ENCODE measurements around the gene CCNI. TPM values are rescaled to one million over a fixed set of nuclear protein-coding genes. Genes with fewer than 3 reads are reported as not detected.
"Not testable (repeated sequence)": the region's sequence is repeated elsewhere in the genome, so short reads cannot be mapped to it uniquely, and the experiment has no call there.

CCNI gene
- total and polyA plus RNA-seq, 4 donors = 36.2 to 87.5 (median 62.3) TPM

DNA sequence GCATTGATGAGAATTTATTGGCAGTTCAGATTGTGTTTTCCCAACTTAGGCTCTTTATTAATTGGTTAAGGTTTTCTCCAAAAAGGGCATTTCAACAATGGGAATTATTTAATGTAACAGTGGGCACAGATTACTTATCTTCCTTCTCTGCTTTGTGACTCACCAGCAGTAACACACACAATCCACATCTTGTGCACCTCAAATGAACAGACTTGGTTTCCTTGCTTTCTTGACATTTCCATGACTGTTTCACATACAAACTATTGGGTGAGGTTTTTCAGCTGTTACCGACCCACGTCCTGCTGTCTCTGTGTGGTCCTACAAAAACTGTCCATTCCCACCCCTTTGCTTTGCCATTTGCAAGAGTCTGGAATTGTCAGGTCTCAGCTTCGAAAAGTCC lies 38.1 kb downstream of the CCNI start:
- 97% methylated on average over 3 of the region's 3 CpGs for WGBS
- H3K4me3 ChIP-seq (ENCODE audit: low read depth in 1 of 3, low read length in 3 of 3) = no peak overlapping the region

DNA sequence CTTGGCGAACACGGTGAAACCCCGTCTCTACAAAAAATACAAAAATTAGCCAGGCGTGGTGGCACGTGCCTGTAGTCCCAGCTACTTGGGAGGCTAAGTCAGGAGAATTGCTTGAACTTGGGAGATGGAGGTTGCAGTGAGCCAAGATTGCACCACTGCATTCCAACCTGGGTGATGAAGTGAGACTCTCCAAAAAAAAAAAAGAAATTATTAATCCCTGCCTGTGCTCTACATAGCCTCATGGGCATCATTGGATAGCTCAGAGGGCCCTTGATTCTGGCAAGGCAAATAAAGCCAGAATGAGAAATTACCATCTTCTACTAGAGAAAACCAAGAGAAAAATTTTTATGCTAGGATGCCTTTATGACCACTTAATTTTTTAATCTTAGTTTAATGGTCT lies 38.6 kb downstream of the CCNI start:
- H3K4me1 ChIP-seq (ENCODE audit: control insufficient read depth in 4 of 4, insufficient read depth in 4 of 4, low read length in 3 of 4); H3K36me3 ChIP-seq (ENCODE audit: control insufficient read depth in 4 of 4, insufficient read depth in 3 of 4, low read depth in 1 of 4, low read length in 3 of 4); DNase-seq (ENCODE audit: low spot score); H3K27me3 ChIP-seq (ENCODE audit: control insufficient read depth in 4 of 4, insufficient read depth in 4 of 4, low read length in 3 of 4); H3K4me3 ChIP-seq (ENCODE audit: low read depth in 1 of 3, low read length in 3 of 3); H3K9me3 ChIP-seq (ENCODE audit: control insufficient read depth in 4 of 4, low read length in 3 of 4); H3K27ac ChIP-seq (ENCODE audit: low read depth in 1 of 2, low read length in 2 of 2); H3K9ac ChIP-seq (ENCODE audit: low read depth in 1 of 2, low read length in 2 of 2): not testable (repeated sequence)
- 98% methylated on average over 5 of the region's 5 CpGs for WGBS

More for the DNA sequence above, 38.1 kb downstream of the CCNI start:
- Histone ChIP-seq H3K36me3 (ENCODE audit: control insufficient read depth in 4 of 4, insufficient read depth in 3 of 4, low read depth in 1 of 4, low read length in 3 of 4) (peaks cover 0 to 7% (median 4%) of the 10 kb centered on the region in 4 donors), H3K27ac (ENCODE audit: low read depth in 1 of 2, low read length in 2 of 2) (no peak overlapping the region), H3K27me3 (ENCODE audit: control insufficient read depth in 4 of 4, insufficient read depth in 4 of 4, low read length in 3 of 4) (no peaks in the 10 kb centered on the region), H3K9me3 (ENCODE audit: control insufficient read depth in 4 of 4, low read length in 3 of 4) (no peaks in the 10 kb centered on the region), H3K4me1 (ENCODE audit: control insufficient read depth in 4 of 4, insufficient read depth in 4 of 4, low read length in 3 of 4) (no peaks in the 10 kb centered on the region), H3K9ac (ENCODE audit: low read depth in 1 of 2, low read length in 2 of 2) (no peak overlapping the region)
- TF ChIP-seq EGR1 (IDR thresholded peaks at IDR 0.05; ENCODE audit: low read depth in 2 of 2) (no peak), HNF4G (IDR thresholded peaks at IDR 0.05) (no peak), HNF4A (conservative IDR thresholded peaks at IDR 0.05) (no peak), FOXA2 (IDR thresholded peaks at IDR 0.05) (no peak)
- TF ChIP-seq, protein P1, sequence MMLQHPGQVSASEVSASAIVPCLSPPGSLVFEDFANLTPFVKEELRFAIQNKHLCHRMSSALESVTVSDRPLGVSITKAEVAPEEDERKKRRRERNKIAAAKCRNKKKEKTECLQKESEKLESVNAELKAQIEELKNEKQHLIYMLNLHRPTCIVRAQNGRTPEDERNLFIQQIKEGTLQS (IDR thresholded peaks at IDR 0.05) = no peak
- TF ChIP-seq, protein P2, sequence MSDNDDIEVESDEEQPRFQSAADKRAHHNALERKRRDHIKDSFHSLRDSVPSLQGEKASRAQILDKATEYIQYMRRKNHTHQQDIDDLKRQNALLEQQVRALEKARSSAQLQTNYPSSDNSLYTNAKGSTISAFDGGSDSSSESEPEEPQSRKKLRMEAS (IDR thresholded peaks at IDR 0.05) = no peak
- DNase-seq (ENCODE audit: low spot score) = no peak

DNA sequence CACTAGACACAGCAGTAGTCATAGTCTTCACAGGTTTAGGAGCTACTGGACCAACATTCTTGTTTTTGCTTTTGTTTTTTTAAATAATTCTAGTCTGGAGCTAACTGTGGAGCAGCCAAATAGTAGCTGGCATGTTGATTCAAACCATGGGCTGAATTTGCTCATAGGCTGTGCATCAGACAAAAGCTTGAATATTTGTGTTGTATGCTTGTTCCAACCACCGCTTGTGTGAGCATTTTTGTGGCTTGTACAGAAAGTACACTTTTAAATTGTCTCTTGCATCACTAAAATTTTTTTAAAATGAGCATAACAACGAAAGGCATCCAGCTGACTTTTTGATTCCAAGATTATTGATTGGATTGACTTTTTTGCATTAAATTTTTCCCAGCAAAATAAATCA lies 39.6 kb downstream of the CCNI start:
- Histone ChIP-seq H3K27ac (ENCODE audit: low read depth in 1 of 2, low read length in 2 of 2) (no peak overlapping the region), H3K9me3 (ENCODE audit: control insufficient read depth in 4 of 4, low read length in 3 of 4) (no peaks in the 10 kb centered on the region), H3K4me1 (ENCODE audit: control insufficient read depth in 4 of 4, insufficient read depth in 4 of 4, low read length in 3 of 4) (no peaks in the 10 kb centered on the region), H3K36me3 (ENCODE audit: control insufficient read depth in 4 of 4, insufficient read depth in 3 of 4, low read depth in 1 of 4, low read length in 3 of 4) (peaks cover 2 to 12% (median 6%) of the 10 kb centered on the region in 4 donors), H3K4me3 (ENCODE audit: low read depth in 1 of 3, low read length in 3 of 3) (no peak overlapping the region), H3K9ac (ENCODE audit: low read depth in 1 of 2, low read length in 2 of 2) (no peak overlapping the region), H3K27me3 (ENCODE audit: control insufficient read depth in 4 of 4, insufficient read depth in 4 of 4, low read length in 3 of 4) (no peaks in the 10 kb centered on the region)
- 98% methylated on average over 2 of the region's 2 CpGs for WGBS
- no peak for DNase-seq (ENCODE audit: low spot score)
- TF ChIP-seq RXRA (IDR thresholded peaks at IDR 0.05) (no peak), NR2F2 (IDR thresholded peaks at IDR 0.05) (no peak), GABPA (IDR thresholded peaks at IDR 0.05 in 1 of 2, conservative IDR thresholded peaks at IDR 0.05 in 1 of 2) (no peak), JUND (IDR thresholded peaks at IDR 0.05) (no peak), HNF4G (IDR thresholded peaks at IDR 0.05) (no peak), FOXA2 (IDR thresholded peaks at IDR 0.05) (no peak), SP1 (IDR thresholded peaks at IDR 0.05) (no peak), TAF1 (conservative IDR thresholded peaks at IDR 0.05) (no peak), FOXA1 (IDR thresholded peaks at IDR 0.05) (no peak), YY1 (IDR thresholded peaks at IDR 0.05) (no peak), HNF4A (conservative IDR thresholded peaks at IDR 0.05) (no peak), RAD21 (IDR thresholded peaks at IDR 0.05) (no peak), EGR1 (IDR thresholded peaks at IDR 0.05; ENCODE audit: low read depth in 2 of 2) (no peak)
- TF ChIP-seq, protein P1 (IDR thresholded peaks at IDR 0.05) = no peak
- TF ChIP-seq, protein P3, sequence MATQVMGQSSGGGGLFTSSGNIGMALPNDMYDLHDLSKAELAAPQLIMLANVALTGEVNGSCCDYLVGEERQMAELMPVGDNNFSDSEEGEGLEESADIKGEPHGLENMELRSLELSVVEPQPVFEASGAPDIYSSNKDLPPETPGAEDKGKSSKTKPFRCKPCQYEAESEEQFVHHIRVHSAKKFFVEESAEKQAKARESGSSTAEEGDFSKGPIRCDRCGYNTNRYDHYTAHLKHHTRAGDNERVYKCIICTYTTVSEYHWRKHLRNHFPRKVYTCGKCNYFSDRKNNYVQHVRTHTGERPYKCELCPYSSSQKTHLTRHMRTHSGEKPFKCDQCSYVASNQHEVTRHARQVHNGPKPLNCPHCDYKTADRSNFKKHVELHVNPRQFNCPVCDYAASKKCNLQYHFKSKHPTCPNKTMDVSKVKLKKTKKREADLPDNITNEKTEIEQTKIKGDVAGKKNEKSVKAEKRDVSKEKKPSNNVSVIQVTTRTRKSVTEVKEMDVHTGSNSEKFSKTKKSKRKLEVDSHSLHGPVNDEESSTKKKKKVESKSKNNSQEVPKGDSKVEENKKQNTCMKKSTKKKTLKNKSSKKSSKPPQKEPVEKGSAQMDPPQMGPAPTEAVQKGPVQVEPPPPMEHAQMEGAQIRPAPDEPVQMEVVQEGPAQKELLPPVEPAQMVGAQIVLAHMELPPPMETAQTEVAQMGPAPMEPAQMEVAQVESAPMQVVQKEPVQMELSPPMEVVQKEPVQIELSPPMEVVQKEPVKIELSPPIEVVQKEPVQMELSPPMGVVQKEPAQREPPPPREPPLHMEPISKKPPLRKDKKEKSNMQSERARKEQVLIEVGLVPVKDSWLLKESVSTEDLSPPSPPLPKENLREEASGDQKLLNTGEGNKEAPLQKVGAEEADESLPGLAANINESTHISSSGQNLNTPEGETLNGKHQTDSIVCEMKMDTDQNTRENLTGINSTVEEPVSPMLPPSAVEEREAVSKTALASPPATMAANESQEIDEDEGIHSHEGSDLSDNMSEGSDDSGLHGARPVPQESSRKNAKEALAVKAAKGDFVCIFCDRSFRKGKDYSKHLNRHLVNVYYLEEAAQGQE (IDR thresholded peaks at IDR 0.05) = no peak
- TF ChIP-seq, protein P2 (IDR thresholded peaks at IDR 0.05) = no peak
- TF ChIP-seq, protein P4, sequence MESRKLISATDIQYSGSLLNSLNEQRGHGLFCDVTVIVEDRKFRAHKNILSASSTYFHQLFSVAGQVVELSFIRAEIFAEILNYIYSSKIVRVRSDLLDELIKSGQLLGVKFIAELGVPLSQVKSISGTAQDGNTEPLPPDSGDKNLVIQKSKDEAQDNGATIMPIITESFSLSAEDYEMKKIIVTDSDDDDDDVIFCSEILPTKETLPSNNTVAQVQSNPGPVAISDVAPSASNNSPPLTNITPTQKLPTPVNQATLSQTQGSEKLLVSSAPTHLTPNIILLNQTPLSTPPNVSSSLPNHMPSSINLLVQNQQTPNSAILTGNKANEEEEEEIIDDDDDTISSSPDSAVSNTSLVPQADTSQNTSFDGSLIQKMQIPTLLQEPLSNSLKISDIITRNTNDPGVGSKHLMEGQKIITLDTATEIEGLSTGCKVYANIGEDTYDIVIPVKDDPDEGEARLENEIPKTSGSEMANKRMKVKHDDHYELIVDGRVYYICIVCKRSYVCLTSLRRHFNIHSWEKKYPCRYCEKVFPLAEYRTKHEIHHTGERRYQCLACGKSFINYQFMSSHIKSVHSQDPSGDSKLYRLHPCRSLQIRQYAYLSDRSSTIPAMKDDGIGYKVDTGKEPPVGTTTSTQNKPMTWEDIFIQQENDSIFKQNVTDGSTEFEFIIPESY (IDR thresholded peaks at IDR 0.05) = no peak
- TF ChIP-seq, protein P5, sequence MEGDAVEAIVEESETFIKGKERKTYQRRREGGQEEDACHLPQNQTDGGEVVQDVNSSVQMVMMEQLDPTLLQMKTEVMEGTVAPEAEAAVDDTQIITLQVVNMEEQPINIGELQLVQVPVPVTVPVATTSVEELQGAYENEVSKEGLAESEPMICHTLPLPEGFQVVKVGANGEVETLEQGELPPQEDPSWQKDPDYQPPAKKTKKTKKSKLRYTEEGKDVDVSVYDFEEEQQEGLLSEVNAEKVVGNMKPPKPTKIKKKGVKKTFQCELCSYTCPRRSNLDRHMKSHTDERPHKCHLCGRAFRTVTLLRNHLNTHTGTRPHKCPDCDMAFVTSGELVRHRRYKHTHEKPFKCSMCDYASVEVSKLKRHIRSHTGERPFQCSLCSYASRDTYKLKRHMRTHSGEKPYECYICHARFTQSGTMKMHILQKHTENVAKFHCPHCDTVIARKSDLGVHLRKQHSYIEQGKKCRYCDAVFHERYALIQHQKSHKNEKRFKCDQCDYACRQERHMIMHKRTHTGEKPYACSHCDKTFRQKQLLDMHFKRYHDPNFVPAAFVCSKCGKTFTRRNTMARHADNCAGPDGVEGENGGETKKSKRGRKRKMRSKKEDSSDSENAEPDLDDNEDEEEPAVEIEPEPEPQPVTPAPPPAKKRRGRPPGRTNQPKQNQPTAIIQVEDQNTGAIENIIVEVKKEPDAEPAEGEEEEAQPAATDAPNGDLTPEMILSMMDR (IDR thresholded peaks at IDR 0.05; ENCODE audit: low read depth, low read length, missing input control) = no peak
